HEK293T (cell line): ENCODE results near the gene CTSA.

Source experiments
- CTCF ChIA-PET: fragments of 350-600 bp; formaldehyde crosslinking; extraction: SDS; loops from one replicate; lab custom pipeline; 2021; ENCODE audit warnings: antibody characterized with exemption, inconsistent platforms; lab: Yijun Ruan, JAX
- POLR2A ChIA-PET: fragments of 350-600 bp; formaldehyde crosslinking; extraction: SDS; loops from one replicate; lab custom pipeline; 2020; ENCODE audit warnings: antibody characterized with exemption, inconsistent platforms; lab: Yijun Ruan, JAX
- DNase-seq: peaks from one replicate; pipeline ENCODE4 v3.0.0; 2012; ENCODE audit warnings: mixed read lengths; ENCODE audit errors: extremely low spot score
- ARNT ChIP-seq: fragments of 450-650 bp; IDR thresholded peaks from 2 replicates; pipeline ENCODE4 v1.6.1; 2017; ENCODE audit warnings: mild to moderate bottlenecking
- BHLHE40 ChIP-seq: fragments of 450-650 bp; IDR thresholded peaks from 2 replicates; pipeline ENCODE4 v1.6.1; 2016; ENCODE audit warnings: mild to moderate bottlenecking, moderate library complexity, borderline replicate concordance
- CTBP1 ChIP-seq: fragments of 450-650 bp; IDR thresholded peaks from 2 replicates; pipeline ENCODE4 v1.6.1; 2016; ENCODE audit warnings: borderline replicate concordance
- ELF4 ChIP-seq: fragments of 450-650 bp; IDR thresholded peaks from 2 replicates; pipeline ENCODE4 v1.6.1; 2017; ENCODE audit warnings: antibody characterized with exemption
- FOXA1 ChIP-seq: fragments of 450-650 bp; IDR thresholded peaks from 2 replicates; pipeline ENCODE4 v1.6.1; 2016; ENCODE audit warnings: mild to moderate bottlenecking
- FOXK2 ChIP-seq: fragments of 450-650 bp; IDR thresholded peaks from 2 replicates; pipeline ENCODE4 v1.6.1; 2016; ENCODE audit warnings: mild to moderate bottlenecking
- FOXM1 ChIP-seq: fragments of 450-650 bp; IDR thresholded peaks from 2 replicates; pipeline ENCODE4 v1.6.1; 2017; ENCODE audit warnings: mild to moderate bottlenecking, borderline replicate concordance
- HDGF ChIP-seq: fragments of 450-650 bp; IDR thresholded peaks from 2 replicates; pipeline ENCODE4 v1.6.1; 2017; ENCODE audit warnings: antibody characterized with exemption, borderline replicate concordance
- L3MBTL2 ChIP-seq: fragments of 450-650 bp; conservative IDR thresholded peaks from 2 replicates; pipeline ENCODE4 v1.6.1; 2016; ENCODE audit warnings: mild to moderate bottlenecking
- LEF1 ChIP-seq: fragments of 450-650 bp; IDR thresholded peaks from 2 replicates; pipeline ENCODE4 v1.6.1; 2017; ENCODE audit warnings: mild to moderate bottlenecking, borderline replicate concordance
- NFRKB ChIP-seq: fragments of 450-650 bp; IDR thresholded peaks from 2 replicates; pipeline ENCODE4 v1.6.1; 2016; ENCODE audit warnings: mild to moderate bottlenecking, moderate library complexity
- SP1 ChIP-seq: fragments of 450-650 bp; IDR thresholded peaks from 2 replicates; pipeline ENCODE4 v1.6.1; 2017
- SUZ12 ChIP-seq: fragments of 450-650 bp; IDR thresholded peaks from 2 replicates; pipeline ENCODE4 v1.6.1; 2016; ENCODE audit warnings: mild to moderate bottlenecking
- TARDBP ChIP-seq: fragments of 450-650 bp; IDR thresholded peaks from 2 replicates; pipeline ENCODE4 v1.6.1; 2016
- ZNF384 ChIP-seq: fragments of 450-650 bp; IDR thresholded peaks from 2 replicates; pipeline ENCODE4 v1.6.1; 2016
- TF ChIP-seq, protein P1 (sequence below): fragments of 450-650 bp; IDR thresholded peaks from 2 replicates; pipeline ENCODE4 v1.6.1; 2016

CTSA gene

DNA sequence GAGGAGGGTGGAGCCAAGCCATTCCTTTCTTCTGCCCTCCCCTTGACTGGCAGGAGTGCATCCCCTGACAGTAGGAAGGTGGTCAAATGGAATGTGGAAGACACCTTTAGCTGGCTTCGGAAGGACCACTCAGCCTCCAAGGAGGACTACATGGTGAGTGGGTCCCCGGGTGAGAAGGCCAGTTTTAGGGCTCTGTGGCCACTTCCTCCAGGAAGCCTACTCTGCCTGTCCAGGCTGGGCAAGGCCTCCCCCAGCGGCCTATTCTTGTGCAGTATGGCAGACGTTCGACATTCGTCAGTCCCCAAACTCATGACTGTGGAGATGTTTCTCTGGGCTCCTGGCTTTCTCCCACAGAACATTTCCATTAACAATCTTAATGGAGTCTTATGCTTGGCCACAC lies 52.5 kb downstream of the CTSA start:
- no peak for TF ChIP-seq SUZ12
- TF ChIP-seq FOXA1: no peak
- TF ChIP-seq ELF4: no peak
- no peak for TF ChIP-seq NFRKB
- POLR2A ChIA-PET: interaction anchor here (1.0 to 2.3 kb wide), 2 partner anchors 9 to 63 kb away, joined by 3 to 10 read pairs; partner anchors contain the start of gene PCIF1
- no peak for DNase-seq
- CTCF ChIA-PET: no interaction called here

GRCh38 chr20:45944151-45944964 lies 53.2 kb downstream of the CTSA start:
- CTCF ChIA-PET: no interaction called here
- DNase-seq: no peak
- no peak for TF ChIP-seq FOXA1
- no peak for TF ChIP-seq HDGF
- TF ChIP-seq SUZ12: no peak
- TF ChIP-seq ARNT: no peak
- TF ChIP-seq L3MBTL2: no peak
- no peak for TF ChIP-seq FOXM1
- TF ChIP-seq SP1: no peak
- TF ChIP-seq CTBP1: no peak
- TF ChIP-seq, protein P1, sequence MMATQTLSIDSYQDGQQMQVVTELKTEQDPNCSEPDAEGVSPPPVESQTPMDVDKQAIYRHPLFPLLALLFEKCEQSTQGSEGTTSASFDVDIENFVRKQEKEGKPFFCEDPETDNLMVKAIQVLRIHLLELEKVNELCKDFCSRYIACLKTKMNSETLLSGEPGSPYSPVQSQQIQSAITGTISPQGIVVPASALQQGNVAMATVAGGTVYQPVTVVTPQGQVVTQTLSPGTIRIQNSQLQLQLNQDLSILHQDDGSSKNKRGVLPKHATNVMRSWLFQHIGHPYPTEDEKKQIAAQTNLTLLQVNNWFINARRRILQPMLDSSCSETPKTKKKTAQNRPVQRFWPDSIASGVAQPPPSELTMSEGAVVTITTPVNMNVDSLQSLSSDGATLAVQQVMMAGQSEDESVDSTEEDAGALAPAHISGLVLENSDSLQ: no peak
- no peak for TF ChIP-seq ZNF384
- TF ChIP-seq NFRKB: no peak
- TF ChIP-seq ELF4: no peak
- no peak for TF ChIP-seq LEF1
- POLR2A ChIA-PET: interaction anchor here (1.0 to 2.3 kb wide), 2 partner anchors 10 to 64 kb away, joined by 3 to 10 read pairs; partner anchors contain the start of gene PCIF1

DNA sequence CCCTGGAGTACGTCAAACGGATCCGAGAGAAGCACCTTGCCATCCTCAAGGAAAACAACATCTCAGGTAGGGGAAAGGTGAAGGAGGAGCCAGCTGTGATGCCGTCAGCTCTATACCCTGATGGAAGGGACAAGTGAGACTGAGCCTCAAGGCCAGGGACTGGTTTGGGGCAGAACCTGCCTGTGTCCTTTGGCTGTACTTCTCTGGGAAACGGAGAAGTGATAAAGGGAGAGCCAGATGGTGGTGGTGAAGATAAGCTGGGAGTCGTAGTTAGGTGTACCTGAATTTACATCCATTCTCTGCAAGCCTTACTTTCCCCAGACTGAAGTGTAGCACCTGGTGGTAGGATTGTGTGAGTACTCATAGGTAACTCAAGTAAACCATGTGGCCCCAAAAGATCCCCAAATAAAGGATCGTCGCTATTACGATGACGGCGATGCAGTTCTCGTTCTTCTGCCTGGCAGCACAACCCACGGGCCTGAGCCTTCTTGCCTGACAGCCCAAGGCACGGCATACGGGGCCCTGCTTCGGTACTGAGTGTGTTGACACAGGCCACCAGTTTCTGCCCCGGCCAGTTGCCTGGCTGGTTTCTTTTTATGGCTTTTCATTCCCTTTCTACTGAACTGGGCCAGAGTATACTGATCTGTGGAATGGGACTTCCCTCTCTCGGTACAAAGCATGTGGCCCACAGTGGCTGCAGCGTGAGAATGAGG lies 54.0 kb downstream of the CTSA start:
- CTCF ChIA-PET: no interaction called here
- no peak for DNase-seq
- TF ChIP-seq BHLHE40: no peak
- TF ChIP-seq NFRKB: no peak
- TF ChIP-seq LEF1: no peak
- TF ChIP-seq SP1: no peak
- no peak for TF ChIP-seq FOXA1
- no peak for TF ChIP-seq ELF4
- TF ChIP-seq ZNF384: no peak
- TF ChIP-seq, protein P1: no peak
- TF ChIP-seq TARDBP: no peak
- TF ChIP-seq CTBP1: no peak
- TF ChIP-seq L3MBTL2: no peak
- TF ChIP-seq HDGF: no peak
- TF ChIP-seq FOXM1: no peak
- TF ChIP-seq ARNT: no peak
- no peak for TF ChIP-seq SUZ12
- TF ChIP-seq FOXK2: no peak
- POLR2A ChIA-PET: interaction anchor here (2.3 kb wide), 1 partner anchor 11 kb away, joined by 10 read pairs; the partner anchor contains the start of gene PCIF1

- POLR2A ChIA-PET: no interaction called here
Observed at GRCh38 chr20:45945678-45946148, 54.6 kb downstream of the CTSA start.

DNA sequence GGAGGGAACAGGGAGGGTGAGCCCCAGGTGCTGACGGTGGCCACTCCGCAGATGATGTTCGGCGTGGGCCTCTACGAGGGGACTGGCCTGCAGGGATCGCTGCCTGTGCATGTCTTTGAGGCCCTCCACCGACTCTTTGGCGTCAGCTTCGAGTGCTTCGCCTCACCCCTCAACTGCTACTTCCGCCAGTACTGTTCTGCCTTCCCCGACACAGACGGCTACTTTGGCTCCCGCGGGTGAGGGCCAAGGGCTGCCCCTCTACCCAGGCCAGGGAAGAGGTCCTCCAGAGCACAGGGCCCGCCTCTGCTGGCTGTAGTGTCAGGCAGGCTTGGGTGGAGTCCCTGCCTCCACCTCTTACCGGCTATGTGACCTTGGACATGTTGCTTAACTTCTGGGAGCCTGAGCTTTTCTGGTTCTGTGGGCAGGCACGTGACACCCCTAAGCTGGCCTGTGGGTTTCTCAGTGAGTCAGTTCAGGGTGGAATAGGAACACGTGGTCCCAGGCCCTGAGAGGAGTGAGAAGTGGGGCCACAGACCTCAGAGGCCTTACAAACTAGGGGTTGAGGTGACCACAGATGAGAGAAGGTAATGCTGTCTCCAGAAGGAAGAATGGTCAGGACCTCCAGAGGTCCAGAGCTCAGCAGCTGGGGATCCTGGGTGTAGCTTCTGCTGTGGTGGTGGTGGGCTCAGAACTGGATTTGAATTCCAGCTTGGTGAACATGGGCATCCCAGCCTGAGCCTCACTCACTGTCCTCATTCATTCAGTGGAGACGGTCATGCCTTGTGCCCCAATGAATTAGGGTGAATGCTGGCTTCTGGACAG lies 55.2 kb downstream of the CTSA start:
- ChIA-PET POLR2A (interaction anchor here (1.1 kb wide), 1 partner anchor 11 kb away, joined by 4 read pairs; no protein-coding TSS in a partner anchor), CTCF (no interaction called here)
- DNase-seq: no peak
- TF ChIP-seq FOXM1 (no peak), NFRKB (no peak), HDGF (no peak), FOXK2 (no peak), BHLHE40 (no peak), ARNT (no peak), ZNF384 (no peak), SP1 (no peak), L3MBTL2 (no peak), FOXA1 (no peak), LEF1 (no peak), SUZ12 (no peak), ELF4 (no peak), CTBP1 (no peak), TARDBP (no peak)
- TF ChIP-seq, protein P1: no peak

More at GRCh38 chr20:45945678-45946148, 54.6 kb downstream of the CTSA start:
- DNase-seq: no peak
- TF ChIP-seq FOXK2 (no peak), FOXA1 (no peak), TARDBP (no peak), HDGF (no peak), FOXM1 (no peak)
- CTCF ChIA-PET: no interaction called here
